HEK293 (cell line): Measurements from ENCODE around the gene CCDC187.

Source experiments
- EGR2 ChIP-seq: fragments of 450-650 bp; formaldehyde crosslinking; IDR thresholded peaks from 2 replicates; pipeline ENCODE4 v1.5.1; 2016; ENCODE audit warnings: low read depth, missing biosample characterization, missing genetic modification characterization
- ELK4 ChIP-seq: IDR thresholded peaks from 2 replicates; pipeline ENCODE4 v1.6.1; 2011; ENCODE audit warnings: mild to moderate bottlenecking, low read depth, low read length, borderline replicate concordance
- GFI1B ChIP-seq: fragments of 450-650 bp; formaldehyde crosslinking; IDR thresholded peaks from 2 replicates; pipeline ENCODE4 v1.5.1; 2016; ENCODE audit warnings: missing biosample characterization, missing genetic modification characterization
- HOXA7 ChIP-seq: sonication (generic); formaldehyde crosslinking; IDR thresholded peaks from 2 replicates; pipeline ENCODE4 v1.8.1; 2022; ENCODE audit warnings: missing genetic modification reagents, borderline replicate concordance
- HOXD13 ChIP-seq: sonication (generic); formaldehyde crosslinking; IDR thresholded peaks from 2 replicates; pipeline ENCODE4 v1.8.0; 2022; ENCODE audit warnings: missing genetic modification reagents, borderline replicate concordance
- INSM2 ChIP-seq: fragments of 450-650 bp; formaldehyde crosslinking; IDR thresholded peaks from 2 replicates; pipeline ENCODE4 v1.5.1; 2016; ENCODE audit warnings: missing biosample characterization, missing genetic modification characterization
- YY1 ChIP-seq: fragments of 450-650 bp; formaldehyde crosslinking; IDR thresholded peaks from 2 replicates; pipeline ENCODE4 v1.5.1; 2018; ENCODE audit warnings: missing biosample characterization, missing genetic modification characterization
- ZBTB17 ChIP-seq: fragments of 450-650 bp; formaldehyde crosslinking; IDR thresholded peaks from 2 replicates; pipeline ENCODE4 v1.5.1; 2016; ENCODE audit warnings: missing biosample characterization, missing genetic modification characterization
- ZBTB44 ChIP-seq: fragments of 450-650 bp; IDR thresholded peaks from 2 replicates; pipeline ENCODE4 v1.5.1; 2018; ENCODE audit warnings: missing biosample characterization, mild to moderate bottlenecking, missing genetic modification characterization
- ZFP3 ChIP-seq: fragments of 450-650 bp; formaldehyde crosslinking; IDR thresholded peaks from 2 replicates; pipeline ENCODE4 v1.5.1; 2016; ENCODE audit warnings: low read depth, missing biosample characterization, missing genetic modification characterization
- ZFP37 ChIP-seq: fragments of 450-650 bp; formaldehyde crosslinking; IDR thresholded peaks from 2 replicates; pipeline ENCODE4 v1.5.1; 2016; ENCODE audit warnings: missing biosample characterization, missing genetic modification characterization
- ZNF175 ChIP-seq: fragments of 450-650 bp; formaldehyde crosslinking; IDR thresholded peaks from 2 replicates; pipeline ENCODE4 v1.5.1; 2016; ENCODE audit warnings: missing biosample characterization, missing genetic modification characterization
- ZNF19 ChIP-seq: fragments of 450-650 bp; formaldehyde crosslinking; IDR thresholded peaks from 2 replicates; pipeline ENCODE4; 2016; ENCODE audit warnings: missing biosample characterization, missing genetic modification characterization, low read depth
- ZNF366 ChIP-seq: fragments of 450-650 bp; formaldehyde crosslinking; conservative IDR thresholded peaks from 2 replicates; pipeline ENCODE4 v1.5.1; 2016; ENCODE audit warnings: missing biosample characterization, missing genetic modification characterization
- ZNF391 ChIP-seq: fragments of 450-650 bp; formaldehyde crosslinking; IDR thresholded peaks from 2 replicates; pipeline ENCODE4 v1.5.1; 2016; ENCODE audit warnings: low read depth, missing biosample characterization, missing genetic modification characterization, borderline replicate concordance
- ZNF501 ChIP-seq: fragments of 450-650 bp; formaldehyde crosslinking; IDR thresholded peaks from 2 replicates; pipeline ENCODE4 v1.5.1; 2016; ENCODE audit warnings: missing biosample characterization, missing genetic modification characterization
- ZNF521 ChIP-seq: fragments of 450-650 bp; formaldehyde crosslinking; IDR thresholded peaks from 2 replicates; pipeline ENCODE4 v1.5.1; 2017; ENCODE audit warnings: missing biosample characterization, mild to moderate bottlenecking, missing genetic modification characterization
- ZNF571 ChIP-seq: fragments of 450-650 bp; formaldehyde crosslinking; IDR thresholded peaks from 2 replicates; pipeline ENCODE4 v1.5.0; 2017; ENCODE audit warnings: missing biosample characterization, missing genetic modification characterization
- ZNF639 ChIP-seq: fragments of 450-650 bp; formaldehyde crosslinking; IDR thresholded peaks from 2 replicates; pipeline ENCODE4 v1.5.1; 2016; ENCODE audit warnings: missing biosample characterization, missing genetic modification characterization
- ZNF664 ChIP-seq: fragments of 450-650 bp; formaldehyde crosslinking; IDR thresholded peaks from 2 replicates; pipeline ENCODE4 v1.5.1; 2016; ENCODE audit warnings: missing biosample characterization, missing genetic modification characterization
- ZNF76 ChIP-seq: fragments of 450-650 bp; formaldehyde crosslinking; IDR thresholded peaks from 2 replicates; pipeline ENCODE4; 2016; ENCODE audit warnings: low read depth, missing biosample characterization, missing genetic modification characterization, borderline replicate concordance
- TF ChIP-seq, protein P1 (sequence below): fragments of 450-650 bp; formaldehyde crosslinking; IDR thresholded peaks from 2 replicates; pipeline ENCODE4 v1.5.1; 2016; ENCODE audit warnings: missing biosample characterization, missing genetic modification characterization, borderline replicate concordance
- TF ChIP-seq, protein P2 (sequence below): fragments of 450-650 bp; formaldehyde crosslinking; IDR thresholded peaks from 2 replicates; pipeline ENCODE4 v1.5.1; 2016; ENCODE audit warnings: missing biosample characterization, missing genetic modification characterization
- TF ChIP-seq, protein P3 (sequence below): fragments of 450-650 bp; formaldehyde crosslinking; IDR thresholded peaks from 2 replicates; pipeline ENCODE4 v1.5.1; 2016; ENCODE audit warnings: missing biosample characterization, missing genetic modification characterization, borderline replicate concordance
- TF ChIP-seq, protein P4 (sequence below): fragments of 450-650 bp; formaldehyde crosslinking; IDR thresholded peaks from 2 replicates; pipeline ENCODE4; 2016; ENCODE audit warnings: missing biosample characterization, missing genetic modification characterization

The CCDC187 gene

GRCh38 chr9:136309806-136310220 is 5.9 kb upstream of the CCDC187 start (continued):
- TF ChIP-seq HOXA7 (CRISPR knock-in tag): no peak
- TF ChIP-seq ZNF639 (tag by site-specific recombination): peak; percentile 53; the same call in 1 of the 2 replicates
- TF ChIP-seq ZNF76: no peak; the same call in 1 of the 2 replicates
- TF ChIP-seq ZNF664: no peak
- no peak for TF ChIP-seq ZNF571 (tag by site-specific recombination)
- TF ChIP-seq ZNF391 (tag by site-specific recombination): no peak
- no peak for TF ChIP-seq YY1 (tag by site-specific recombination)
- no peak for TF ChIP-seq EGR2
- no peak for TF ChIP-seq GFI1B (tag by site-specific recombination)
- no peak for TF ChIP-seq ZNF521 (tag by site-specific recombination)
- TF ChIP-seq, protein P1, sequence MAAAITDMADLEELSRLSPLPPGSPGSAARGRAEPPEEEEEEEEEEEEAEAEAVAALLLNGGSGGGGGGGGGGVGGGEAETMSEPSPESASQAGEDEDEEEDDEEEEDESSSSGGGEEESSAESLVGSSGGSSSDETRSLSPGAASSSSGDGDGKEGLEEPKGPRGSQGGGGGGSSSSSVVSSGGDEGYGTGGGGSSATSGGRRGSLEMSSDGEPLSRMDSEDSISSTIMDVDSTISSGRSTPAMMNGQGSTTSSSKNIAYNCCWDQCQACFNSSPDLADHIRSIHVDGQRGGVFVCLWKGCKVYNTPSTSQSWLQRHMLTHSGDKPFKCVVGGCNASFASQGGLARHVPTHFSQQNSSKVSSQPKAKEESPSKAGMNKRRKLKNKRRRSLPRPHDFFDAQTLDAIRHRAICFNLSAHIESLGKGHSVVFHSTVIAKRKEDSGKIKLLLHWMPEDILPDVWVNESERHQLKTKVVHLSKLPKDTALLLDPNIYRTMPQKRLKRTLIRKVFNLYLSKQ (tag by site-specific recombination): no peak
- TF ChIP-seq, protein P2, sequence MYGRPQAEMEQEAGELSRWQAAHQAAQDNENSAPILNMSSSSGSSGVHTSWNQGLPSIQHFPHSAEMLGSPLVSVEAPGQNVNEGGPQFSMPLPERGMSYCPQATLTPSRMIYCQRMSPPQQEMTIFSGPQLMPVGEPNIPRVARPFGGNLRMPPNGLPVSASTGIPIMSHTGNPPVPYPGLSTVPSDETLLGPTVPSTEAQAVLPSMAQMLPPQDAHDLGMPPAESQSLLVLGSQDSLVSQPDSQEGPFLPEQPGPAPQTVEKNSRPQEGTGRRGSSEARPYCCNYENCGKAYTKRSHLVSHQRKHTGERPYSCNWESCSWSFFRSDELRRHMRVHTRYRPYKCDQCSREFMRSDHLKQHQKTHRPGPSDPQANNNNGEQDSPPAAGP (tag by site-specific recombination): 0 out of 2 replicates have a peak, but pooled peaks have one; percentile 19
- TF ChIP-seq INSM2 (tag by site-specific recombination): peak; percentile 62; the same call in 1 of the 2 replicates
- TF ChIP-seq ZBTB44 (tag by site-specific recombination): no peak
- no peak for TF ChIP-seq ZNF501
- TF ChIP-seq ZFP3: no peak
- no peak for TF ChIP-seq ZFP37
- TF ChIP-seq ZNF19 (tag by site-specific recombination): no peak
- no peak for TF ChIP-seq HOXD13 (CRISPR knock-in tag)
- TF ChIP-seq, protein P3, sequence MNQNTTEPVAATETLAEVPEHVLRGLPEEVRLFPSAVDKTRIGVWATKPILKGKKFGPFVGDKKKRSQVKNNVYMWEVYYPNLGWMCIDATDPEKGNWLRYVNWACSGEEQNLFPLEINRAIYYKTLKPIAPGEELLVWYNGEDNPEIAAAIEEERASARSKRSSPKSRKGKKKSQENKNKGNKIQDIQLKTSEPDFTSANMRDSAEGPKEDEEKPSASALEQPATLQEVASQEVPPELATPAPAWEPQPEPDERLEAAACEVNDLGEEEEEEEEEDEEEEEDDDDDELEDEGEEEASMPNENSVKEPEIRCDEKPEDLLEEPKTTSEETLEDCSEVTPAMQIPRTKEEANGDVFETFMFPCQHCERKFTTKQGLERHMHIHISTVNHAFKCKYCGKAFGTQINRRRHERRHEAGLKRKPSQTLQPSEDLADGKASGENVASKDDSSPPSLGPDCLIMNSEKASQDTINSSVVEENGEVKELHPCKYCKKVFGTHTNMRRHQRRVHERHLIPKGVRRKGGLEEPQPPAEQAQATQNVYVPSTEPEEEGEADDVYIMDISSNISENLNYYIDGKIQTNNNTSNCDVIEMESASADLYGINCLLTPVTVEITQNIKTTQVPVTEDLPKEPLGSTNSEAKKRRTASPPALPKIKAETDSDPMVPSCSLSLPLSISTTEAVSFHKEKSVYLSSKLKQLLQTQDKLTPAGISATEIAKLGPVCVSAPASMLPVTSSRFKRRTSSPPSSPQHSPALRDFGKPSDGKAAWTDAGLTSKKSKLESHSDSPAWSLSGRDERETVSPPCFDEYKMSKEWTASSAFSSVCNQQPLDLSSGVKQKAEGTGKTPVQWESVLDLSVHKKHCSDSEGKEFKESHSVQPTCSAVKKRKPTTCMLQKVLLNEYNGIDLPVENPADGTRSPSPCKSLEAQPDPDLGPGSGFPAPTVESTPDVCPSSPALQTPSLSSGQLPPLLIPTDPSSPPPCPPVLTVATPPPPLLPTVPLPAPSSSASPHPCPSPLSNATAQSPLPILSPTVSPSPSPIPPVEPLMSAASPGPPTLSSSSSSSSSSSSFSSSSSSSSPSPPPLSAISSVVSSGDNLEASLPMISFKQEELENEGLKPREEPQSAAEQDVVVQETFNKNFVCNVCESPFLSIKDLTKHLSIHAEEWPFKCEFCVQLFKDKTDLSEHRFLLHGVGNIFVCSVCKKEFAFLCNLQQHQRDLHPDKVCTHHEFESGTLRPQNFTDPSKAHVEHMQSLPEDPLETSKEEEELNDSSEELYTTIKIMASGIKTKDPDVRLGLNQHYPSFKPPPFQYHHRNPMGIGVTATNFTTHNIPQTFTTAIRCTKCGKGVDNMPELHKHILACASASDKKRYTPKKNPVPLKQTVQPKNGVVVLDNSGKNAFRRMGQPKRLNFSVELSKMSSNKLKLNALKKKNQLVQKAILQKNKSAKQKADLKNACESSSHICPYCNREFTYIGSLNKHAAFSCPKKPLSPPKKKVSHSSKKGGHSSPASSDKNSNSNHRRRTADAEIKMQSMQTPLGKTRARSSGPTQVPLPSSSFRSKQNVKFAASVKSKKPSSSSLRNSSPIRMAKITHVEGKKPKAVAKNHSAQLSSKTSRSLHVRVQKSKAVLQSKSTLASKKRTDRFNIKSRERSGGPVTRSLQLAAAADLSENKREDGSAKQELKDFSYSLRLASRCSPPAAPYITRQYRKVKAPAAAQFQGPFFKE: no peak
- peak; percentile 98 for TF ChIP-seq ZNF175 (tag by site-specific recombination)
- TF ChIP-seq, protein P4, sequence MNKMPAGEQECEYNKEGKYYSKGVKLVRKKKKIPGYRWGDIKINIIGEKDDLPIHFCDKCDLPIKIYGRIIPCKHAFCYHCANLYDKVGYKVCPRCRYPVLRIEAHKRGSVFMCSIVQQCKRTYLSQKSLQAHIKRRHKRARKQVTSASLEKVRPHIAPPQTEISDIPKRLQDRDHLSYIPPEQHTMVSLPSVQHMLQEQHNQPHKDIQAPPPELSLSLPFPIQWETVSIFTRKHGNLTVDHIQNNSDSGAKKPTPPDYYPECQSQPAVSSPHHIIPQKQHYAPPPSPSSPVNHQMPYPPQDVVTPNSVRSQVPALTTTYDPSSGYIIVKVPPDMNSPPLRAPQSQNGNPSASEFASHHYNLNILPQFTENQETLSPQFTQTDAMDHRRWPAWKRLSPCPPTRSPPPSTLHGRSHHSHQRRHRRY (tag by site-specific recombination): peak; percentile 38; the same call in 1 of the 2 replicates
- TF ChIP-seq ZNF366 (tag by site-specific recombination): no peak
- TF ChIP-seq ELK4: no peak
- no peak for TF ChIP-seq ZBTB17
